Measurements from ENCODE around the gene MAP2K1. TPM values are rescaled to one million over a fixed set of nuclear protein-coding genes. Genes with fewer than 3 reads are reported as not detected.

Gene MAP2K1
- total and polyA plus RNA-seq, 2 donors (not counting 1 experiment from before 2014, with no cell fraction given): 32.9 to 40.0 TPM

DNA sequence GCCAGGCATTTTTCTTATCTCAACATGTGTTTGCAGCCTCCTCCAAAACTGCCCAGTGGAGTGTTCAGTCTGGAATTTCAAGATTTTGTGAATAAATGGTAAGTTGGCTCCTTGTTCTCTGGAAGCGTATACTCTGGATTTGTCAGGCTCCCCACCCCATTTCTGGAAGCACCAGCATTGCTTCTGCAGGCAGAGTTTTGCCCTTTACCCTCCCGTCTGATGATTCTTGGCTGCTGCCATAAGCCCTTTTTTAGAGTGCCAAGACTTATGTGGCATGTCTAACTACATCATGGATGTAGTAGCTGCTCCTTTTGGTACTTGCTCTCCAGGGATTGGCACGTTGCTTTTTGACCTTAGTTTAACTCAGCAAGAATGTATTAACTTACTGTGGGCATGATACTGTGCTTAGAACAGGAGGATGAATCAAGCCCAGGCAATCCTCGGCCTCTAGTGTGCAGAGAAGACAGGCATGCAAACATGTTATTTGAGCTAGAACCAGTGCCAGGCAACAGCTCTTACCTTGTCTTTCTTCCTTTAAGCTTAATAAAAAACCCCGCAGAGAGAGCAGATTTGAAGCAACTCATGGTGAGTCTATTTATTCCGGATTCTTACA, 102.6 kb downstream of the MAP2K1 start:
- peak in 1 of 2 donors; percentile 17 for DNase-seq (ENCODE audit: low read depth in 2 of 2)
- H2AFZ ChIP-seq (ENCODE audit: low read length): no peak overlapping the region
- H3K27me3 ChIP-seq (ENCODE audit: control insufficient read depth, insufficient read depth, low read length): no peaks in the 10 kb centered on the region

DNA sequence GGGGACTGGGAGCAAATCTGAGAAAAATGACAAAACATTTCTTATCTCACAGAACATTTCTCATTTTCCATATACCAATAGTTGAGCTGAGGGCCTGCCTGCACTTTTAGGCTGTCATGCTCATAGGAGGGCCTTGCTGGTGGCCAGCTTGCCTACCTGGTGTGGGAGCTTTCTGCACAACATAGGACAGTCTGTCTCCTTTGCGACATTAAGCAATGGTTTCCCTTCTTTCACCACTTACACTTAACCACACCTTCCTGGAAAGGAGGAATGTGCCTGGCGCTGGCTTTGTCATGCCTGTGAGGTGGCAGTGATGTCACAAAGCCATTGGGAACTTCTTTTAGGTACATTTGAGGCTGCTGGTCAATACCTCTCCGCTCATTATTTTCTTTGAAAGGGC, 105.1 kb downstream of the MAP2K1 start:
- H3K36me3 ChIP-seq (ENCODE audit: control insufficient read depth, insufficient read depth, low read length): peaks cover 12% of the 10 kb centered on the region
- H3K4me2 ChIP-seq (ENCODE audit: extremely low read depth, insufficient read depth, low read length): no peak overlapping the region
- no peak overlapping the region for H3K9ac ChIP-seq (ENCODE audit: insufficient read depth, low read length)
- H3K9me3 ChIP-seq (ENCODE audit: control insufficient read depth, insufficient read depth, low read depth, low read length): no peaks in the 10 kb centered on the region
- H3K4me1 ChIP-seq (ENCODE audit: control insufficient read depth, extremely low read depth, insufficient read depth, low read length): peaks cover 1% of the 10 kb centered on the region
- H3K27ac ChIP-seq (ENCODE audit: insufficient read depth, low read length): no peak overlapping the region
- TF ChIP-seq EZH2 (IDR thresholded peaks at IDR 0.05; ENCODE audit: low read length, missing control alignments): no peak
- TF ChIP-seq, protein P1, sequence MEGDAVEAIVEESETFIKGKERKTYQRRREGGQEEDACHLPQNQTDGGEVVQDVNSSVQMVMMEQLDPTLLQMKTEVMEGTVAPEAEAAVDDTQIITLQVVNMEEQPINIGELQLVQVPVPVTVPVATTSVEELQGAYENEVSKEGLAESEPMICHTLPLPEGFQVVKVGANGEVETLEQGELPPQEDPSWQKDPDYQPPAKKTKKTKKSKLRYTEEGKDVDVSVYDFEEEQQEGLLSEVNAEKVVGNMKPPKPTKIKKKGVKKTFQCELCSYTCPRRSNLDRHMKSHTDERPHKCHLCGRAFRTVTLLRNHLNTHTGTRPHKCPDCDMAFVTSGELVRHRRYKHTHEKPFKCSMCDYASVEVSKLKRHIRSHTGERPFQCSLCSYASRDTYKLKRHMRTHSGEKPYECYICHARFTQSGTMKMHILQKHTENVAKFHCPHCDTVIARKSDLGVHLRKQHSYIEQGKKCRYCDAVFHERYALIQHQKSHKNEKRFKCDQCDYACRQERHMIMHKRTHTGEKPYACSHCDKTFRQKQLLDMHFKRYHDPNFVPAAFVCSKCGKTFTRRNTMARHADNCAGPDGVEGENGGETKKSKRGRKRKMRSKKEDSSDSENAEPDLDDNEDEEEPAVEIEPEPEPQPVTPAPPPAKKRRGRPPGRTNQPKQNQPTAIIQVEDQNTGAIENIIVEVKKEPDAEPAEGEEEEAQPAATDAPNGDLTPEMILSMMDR (conservative IDR thresholded peaks at IDR 0.05 in 1 of 2, IDR thresholded peaks at IDR 0.05 in 1 of 2; ENCODE audit: low read depth in 1 of 2, low read length in 2 of 2): no peak
- no peaks in the 10 kb centered on the region for H3K27me3 ChIP-seq (ENCODE audit: control insufficient read depth, insufficient read depth, low read length)
- no peaks in the 10 kb centered on the region for H4K20me1 ChIP-seq (ENCODE audit: control insufficient read depth, extremely low read depth, insufficient read depth, low read length)
- no peak overlapping the region for H3K4me3 ChIP-seq (replicated peaks in 1 of 4; ENCODE audit: control extremely low read depth in 1 of 4, insufficient read depth in 1 of 4, low read depth in 3 of 4, low read length in 4 of 4)
- no peak overlapping the region for H2AFZ ChIP-seq (ENCODE audit: low read length)
- H3K79me2 ChIP-seq (ENCODE audit: control insufficient read depth, insufficient read depth, low read length): peaks cover 3% of the 10 kb centered on the region
- DNase-seq (ENCODE audit: low read depth in 2 of 2): no peak

More for the DNA sequence above, 102.6 kb downstream of the MAP2K1 start:
- Histone ChIP-seq H3K4me1 (ENCODE audit: control insufficient read depth, extremely low read depth, insufficient read depth, low read length) (no peaks in the 10 kb centered on the region), H3K36me3 (ENCODE audit: control insufficient read depth, insufficient read depth, low read length) (peaks cover 11% of the 10 kb centered on the region), H3K4me2 (ENCODE audit: extremely low read depth, insufficient read depth, low read length) (no peak overlapping the region), H4K20me1 (ENCODE audit: control insufficient read depth, extremely low read depth, insufficient read depth, low read length) (no peaks in the 10 kb centered on the region), H3K4me3 (replicated peaks in 1 of 4; ENCODE audit: control extremely low read depth in 1 of 4, insufficient read depth in 1 of 4, low read depth in 3 of 4, low read length in 4 of 4) (no peak overlapping the region), H3K9ac (ENCODE audit: insufficient read depth, low read length) (no peak overlapping the region), H3K79me2 (ENCODE audit: control insufficient read depth, insufficient read depth, low read length) (no peaks in the 10 kb centered on the region), H3K27ac (ENCODE audit: insufficient read depth, low read length) (no peak overlapping the region), H3K9me3 (ENCODE audit: control insufficient read depth, insufficient read depth, low read depth, low read length) (no peaks in the 10 kb centered on the region)
- no peak for TF ChIP-seq EZH2 (IDR thresholded peaks at IDR 0.05; ENCODE audit: low read length, missing control alignments)
- TF ChIP-seq, protein P1 (conservative IDR thresholded peaks at IDR 0.05 in 1 of 2, IDR thresholded peaks at IDR 0.05 in 1 of 2; ENCODE audit: low read depth in 1 of 2, low read length in 2 of 2): no peak

DNA sequence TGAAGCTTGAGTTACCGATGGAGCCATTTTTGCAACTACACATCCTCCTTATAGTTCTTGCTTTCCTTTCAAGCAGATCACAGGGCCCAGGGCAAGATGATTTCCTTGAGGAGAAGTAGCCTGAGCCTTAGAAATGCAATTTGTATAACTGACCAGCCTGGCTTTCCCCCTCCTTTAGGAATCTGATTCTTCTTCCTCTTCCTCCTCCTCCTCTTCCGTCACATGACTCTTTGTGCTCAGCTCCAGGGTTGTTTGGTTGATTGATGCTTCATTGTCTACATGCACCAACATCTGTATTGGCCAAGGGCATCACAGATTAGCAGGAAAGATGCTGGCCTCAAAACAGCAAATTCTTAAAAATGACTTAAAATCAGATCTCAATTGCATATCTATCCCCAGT, 107.5 kb downstream of the MAP2K1 start:
- Histone ChIP-seq H3K27ac (ENCODE audit: insufficient read depth, low read length) (no peak overlapping the region), H2AFZ (ENCODE audit: low read length) (no peak overlapping the region), H3K9ac (ENCODE audit: insufficient read depth, low read length) (no peak overlapping the region), H3K4me2 (ENCODE audit: extremely low read depth, insufficient read depth, low read length) (no peak overlapping the region), H3K9me3 (ENCODE audit: control insufficient read depth, insufficient read depth, low read depth, low read length) (no peaks in the 10 kb centered on the region), H3K27me3 (ENCODE audit: control insufficient read depth, insufficient read depth, low read length) (no peaks in the 10 kb centered on the region), H3K79me2 (ENCODE audit: control insufficient read depth, insufficient read depth, low read length) (peaks cover 8% of the 10 kb centered on the region), H3K4me1 (ENCODE audit: control insufficient read depth, extremely low read depth, insufficient read depth, low read length) (peaks cover 2% of the 10 kb centered on the region), H4K20me1 (ENCODE audit: control insufficient read depth, extremely low read depth, insufficient read depth, low read length) (no peaks in the 10 kb centered on the region), H3K4me3 (replicated peaks in 1 of 4; ENCODE audit: control extremely low read depth in 1 of 4, insufficient read depth in 1 of 4, low read depth in 3 of 4, low read length in 4 of 4) (no peak overlapping the region), H3K36me3 (ENCODE audit: control insufficient read depth, insufficient read depth, low read length) (peaks cover 14% of the 10 kb centered on the region)
- no peak for DNase-seq (ENCODE audit: low read depth in 2 of 2)
- no peak for TF ChIP-seq EZH2 (IDR thresholded peaks at IDR 0.05; ENCODE audit: low read length, missing control alignments)

Measured in fibroblast of lung (primary cell).